ENCODE measurements around the gene MYH6.

Gene MYH6

DNA sequence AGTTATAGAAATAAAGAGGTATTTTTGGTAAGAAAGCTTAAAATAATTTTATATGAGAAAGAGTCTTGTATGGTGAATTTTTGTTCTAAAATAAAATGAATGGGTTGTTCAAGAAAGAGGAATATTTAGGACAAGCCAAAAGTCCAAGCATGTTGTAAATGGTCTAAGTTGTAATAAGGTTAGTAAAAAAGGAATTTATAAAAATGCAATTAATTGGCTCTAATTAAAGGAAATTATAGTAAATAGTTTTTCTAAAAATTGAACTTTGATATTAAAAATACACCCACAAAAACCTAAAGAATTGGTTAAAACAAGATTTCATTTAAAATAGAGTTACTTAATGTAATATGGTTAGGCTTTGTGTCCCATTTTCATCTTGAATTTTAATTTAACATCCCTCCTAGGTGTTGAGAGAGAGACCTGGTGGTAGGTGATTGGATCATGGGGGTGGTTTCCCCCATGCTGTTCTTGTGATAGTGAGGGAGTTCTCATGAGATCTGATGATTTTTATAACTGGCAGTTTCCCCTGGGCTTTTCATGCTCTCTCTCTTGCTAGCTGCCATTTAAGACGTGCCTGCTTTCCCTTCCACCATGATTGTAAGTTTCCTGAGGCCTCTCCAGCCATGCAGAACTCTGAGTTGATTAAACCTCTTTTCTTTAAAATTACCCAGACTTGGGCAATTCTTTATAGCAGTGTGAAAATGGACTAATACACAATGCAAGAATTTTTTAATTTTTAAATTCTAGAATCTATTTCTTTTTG lies 68.4 kb downstream of the MYH6 start:
- H3K36me3 ChIP-seq (ENCODE audit: control insufficient read depth, insufficient read depth, low read length): no peaks in the 10 kb centered on the region
- no peaks in the 10 kb centered on the region for H3K4me1 ChIP-seq (ENCODE audit: control insufficient read depth, insufficient read depth, low read length, poor library complexity, severe bottlenecking)
- WGBS, 2 experiments (ENCODE audit: insufficient coverage in 2 of 2): 91% methylated on average over 1 of the region's 1 CpG; no CpG with 5 or more reads in 1 of the 2 experiments
- H3K27ac ChIP-seq (ENCODE audit: low read depth, low read length, severe bottlenecking): no peak overlapping the region
- H3K4me3 ChIP-seq (ENCODE audit: extremely low read depth, insufficient read depth, low read length, poor library complexity, severe bottlenecking): no peak overlapping the region
- H3K9me3 ChIP-seq (ENCODE audit: control insufficient read depth, low read length): peaks cover 24% of the 10 kb centered on the region

DNA sequence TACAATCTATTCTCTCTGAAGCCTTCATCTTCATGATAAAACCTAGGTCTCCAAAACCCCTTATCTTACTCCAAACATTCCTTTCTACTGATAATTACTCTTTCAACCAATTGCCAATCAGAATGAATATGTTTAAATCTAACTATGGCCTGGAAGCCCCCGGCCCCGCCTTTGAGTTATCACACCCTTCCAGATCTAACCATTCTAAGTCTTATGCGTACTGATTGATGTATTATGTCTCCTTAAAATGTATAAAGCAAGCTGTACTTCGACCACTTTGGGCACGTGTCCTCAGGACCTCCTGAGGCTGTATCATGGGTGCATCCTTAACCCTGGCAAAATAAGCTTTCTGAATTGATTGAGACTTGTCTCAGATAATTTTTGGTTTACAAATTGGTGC lies 72.5 kb downstream of the MYH6 start:
- no peak overlapping the region for H3K4me3 ChIP-seq (ENCODE audit: extremely low read depth, insufficient read depth, low read length, poor library complexity, severe bottlenecking)
- WGBS, 2 experiments (ENCODE audit: insufficient coverage in 2 of 2): 100% methylated on average over 1 to 3 of the region's 5 CpGs
- H3K4me1 ChIP-seq (ENCODE audit: control insufficient read depth, insufficient read depth, low read length, poor library complexity, severe bottlenecking): no peaks in the 10 kb centered on the region
- peaks cover 15% of the 10 kb centered on the region for H3K9me3 ChIP-seq (ENCODE audit: control insufficient read depth, low read length)
- H3K27ac ChIP-seq (ENCODE audit: low read depth, low read length, severe bottlenecking): no peak overlapping the region
- no peaks in the 10 kb centered on the region for H3K36me3 ChIP-seq (ENCODE audit: control insufficient read depth, insufficient read depth, low read length)
